ENCODE results near the gene TNS3. TPM values are rescaled to one million over a fixed set of nuclear protein-coding genes. Genes with fewer than 3 reads are reported as not detected.

TNS3 gene
- total and polyA plus RNA-seq, 2 of the 13 experiments (the other 11 are each of a cell fraction or from before 2014, with no cell fraction given): 52.9 to 55.7 TPM

- H3K4me1 ChIP-seq (ENCODE audit: insufficient read depth, low read length): no peaks in the 10 kb centered on the region
- H4K20me1 ChIP-seq (ENCODE audit: insufficient read depth, low read length): peaks cover 61% of the 10 kb centered on the region
- in situ Hi-C loops (cut with HindIII; ENCODE audit: extremely low pct_ligation_motif_present, low pct_unique_long_range_greater_than_20kb): no loop called here
- no peak for ATAC-seq
- no peak overlapping the region for H3K4me3 ChIP-seq (replicated peaks in 1 of 3; ENCODE audit: insufficient read depth in 1 of 3, low read depth in 2 of 3, low read length in 3 of 3)
- no TSS peak for BruUV-seq (replicated peaks)
- no peak overlapping the region for H3K4me2 ChIP-seq (ENCODE audit: low read depth, low read length)
- intact Hi-C loops (cut with micrococcal nuclease; ENCODE audit: unreplicated experiment): no loop called here
- no peak for FAIRE-seq
- peaks cover 29% of the 10 kb centered on the region for H3K79me2 ChIP-seq (ENCODE audit: insufficient read depth, low read length)
- H2AFZ ChIP-seq (ENCODE audit: low read length): no peak overlapping the region
- DNase-seq (ENCODE audit: low spot score): no peak
- no peak overlapping the region for H3K27ac ChIP-seq (ENCODE audit: extremely low read length, insufficient read depth, low read length)
- H3K9me3 ChIP-seq (ENCODE audit: low read length): no peaks in the 10 kb centered on the region
- peaks cover 35 to 78% of the 10 kb centered on the region in 2 experiments for H3K36me3 ChIP-seq (replicated peaks in 1 of 2; ENCODE audit: control insufficient read depth in 1 of 2, insufficient read depth in 2 of 2, low read length in 2 of 2)
- TF ChIP-seq, protein P1, sequence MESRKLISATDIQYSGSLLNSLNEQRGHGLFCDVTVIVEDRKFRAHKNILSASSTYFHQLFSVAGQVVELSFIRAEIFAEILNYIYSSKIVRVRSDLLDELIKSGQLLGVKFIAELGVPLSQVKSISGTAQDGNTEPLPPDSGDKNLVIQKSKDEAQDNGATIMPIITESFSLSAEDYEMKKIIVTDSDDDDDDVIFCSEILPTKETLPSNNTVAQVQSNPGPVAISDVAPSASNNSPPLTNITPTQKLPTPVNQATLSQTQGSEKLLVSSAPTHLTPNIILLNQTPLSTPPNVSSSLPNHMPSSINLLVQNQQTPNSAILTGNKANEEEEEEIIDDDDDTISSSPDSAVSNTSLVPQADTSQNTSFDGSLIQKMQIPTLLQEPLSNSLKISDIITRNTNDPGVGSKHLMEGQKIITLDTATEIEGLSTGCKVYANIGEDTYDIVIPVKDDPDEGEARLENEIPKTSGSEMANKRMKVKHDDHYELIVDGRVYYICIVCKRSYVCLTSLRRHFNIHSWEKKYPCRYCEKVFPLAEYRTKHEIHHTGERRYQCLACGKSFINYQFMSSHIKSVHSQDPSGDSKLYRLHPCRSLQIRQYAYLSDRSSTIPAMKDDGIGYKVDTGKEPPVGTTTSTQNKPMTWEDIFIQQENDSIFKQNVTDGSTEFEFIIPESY (CRISPR knock-in tag; IDR thresholded peaks at IDR 0.05): 0 out of 2 replicates have a peak, but pooled peaks have one; percentile 17
- no peak for TF ChIP-seq TAF15 (IDR thresholded peaks at IDR 0.05; ENCODE audit: low read depth, low read length, poor library complexity, severe bottlenecking)
- TF ChIP-seq AGO2 (optimal IDR thresholded peaks at IDR 0.05; ENCODE audit: low read depth, low read length): peak; percentile 68
- TF ChIP-seq FOXM1 (CRISPR knock-in tag; IDR thresholded peaks at IDR 0.05): no peak
- no peak overlapping the region for H3K9ac ChIP-seq (ENCODE audit: insufficient read depth, low read depth, low read length)
- ChIA-PET POLR2A (no interaction called here), CTCF (ENCODE audit: low intra/inter-chr PET ratio, low total read pairs) (no interaction called here)
- WGBS (ENCODE audit: low lambda C conversion rate): 99% methylated on average over 21 of the region's 22 CpGs
- no peaks in the 10 kb centered on the region for H3K27me3 ChIP-seq (ENCODE audit: control insufficient read depth in 1 of 2, insufficient read depth in 2 of 2, low read length in 2 of 2)
These were observed 226.9 kb downstream of the TNS3 start for GRCh38 chr7:47354831-47355541.

- Histone ChIP-seq H3K4me2 (ENCODE audit: low read depth, low read length) (no peak overlapping the region), H3K27ac (ENCODE audit: extremely low read length, insufficient read depth, low read length) (no peak overlapping the region), H3K4me1 (ENCODE audit: insufficient read depth, low read length) (no peaks in the 10 kb centered on the region), H3K36me3 (replicated peaks in 1 of 2; ENCODE audit: control insufficient read depth in 1 of 2, insufficient read depth in 2 of 2, low read length in 2 of 2) (peaks cover 34 to 79% of the 10 kb centered on the region in 2 experiments), H4K20me1 (ENCODE audit: insufficient read depth, low read length) (peaks cover 63% of the 10 kb centered on the region; the same call in 1 of the 2 replicates), H3K79me2 (ENCODE audit: insufficient read depth, low read length) (peaks cover 24% of the 10 kb centered on the region), H3K27me3 (ENCODE audit: control insufficient read depth in 1 of 2, insufficient read depth in 2 of 2, low read length in 2 of 2) (no peaks in the 10 kb centered on the region), H3K9ac (ENCODE audit: insufficient read depth, low read depth, low read length) (no peak overlapping the region), H3K9me3 (ENCODE audit: low read length) (no peaks in the 10 kb centered on the region), H3K4me3 (replicated peaks in 1 of 3; ENCODE audit: insufficient read depth in 1 of 3, low read depth in 2 of 3, low read length in 3 of 3) (no peak overlapping the region), H2AFZ (ENCODE audit: low read length) (no peak overlapping the region)
- intact Hi-C loops (cut with micrococcal nuclease; ENCODE audit: unreplicated experiment): no loop called here
- DNase-seq (ENCODE audit: low spot score) (no peak), ATAC-seq (no peak), FAIRE-seq (no peak)
- no CpG with 5 or more reads among the region's 4 CpGs for WGBS (ENCODE audit: low lambda C conversion rate)
- TF ChIP-seq MLXIP (CRISPR knock-in tag; IDR thresholded peaks at IDR 0.05; ENCODE audit: borderline replicate concordance) (no peak), ZNF446 (CRISPR knock-in tag; IDR thresholded peaks at IDR 0.05) (no peak), ZNF33A (CRISPR knock-in tag; IDR thresholded peaks at IDR 0.05; ENCODE audit: borderline replicate concordance) (no peak), PTBP1 (IDR thresholded peaks at IDR 0.05; ENCODE audit: low read depth, low read length, poor library complexity, severe bottlenecking) (no peak), SRF (IDR thresholded peaks at IDR 0.05; ENCODE audit: low read depth, low read length) (no peak)
- TF ChIP-seq, protein P2, sequence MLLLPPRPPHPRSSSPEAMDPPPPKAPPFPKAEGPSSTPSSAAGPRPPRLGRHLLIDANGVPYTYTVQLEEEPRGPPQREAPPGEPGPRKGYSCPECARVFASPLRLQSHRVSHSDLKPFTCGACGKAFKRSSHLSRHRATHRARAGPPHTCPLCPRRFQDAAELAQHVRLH (CRISPR knock-in tag; IDR thresholded peaks at IDR 0.05; ENCODE audit: borderline replicate concordance, low read depth): no peak
- CTCF ChIA-PET (ENCODE audit: low intra/inter-chr PET ratio, low total read pairs): no interaction called here
- BruUV-seq (replicated peaks): no TSS peak
- POLR2A ChIA-PET: no interaction called here
- in situ Hi-C loops (cut with HindIII; ENCODE audit: extremely low pct_ligation_motif_present, low pct_unique_long_range_greater_than_20kb): no loop called here
These were observed 227.8 kb downstream of the TNS3 start for GRCh38 chr7:47354071-47354470.

All from HepG2 (cell line).